Endothelial cell of umbilical vein (primary cell): ENCODE measurements around the gene EXOC1. TPM values are rescaled to one million over a fixed set of nuclear protein-coding genes. Genes with fewer than 3 reads are reported as not detected.

ENCODE experiments used
- BruUV-seq: library from RNA; stranded (reverse); fragments of 400-500 nt; replicated peaks from 2 replicates; lab custom pipeline; 2021; lab: Mats Ljungman, UMichigan
- CTCF ChIA-PET: fragments of 300-600, 350-600 bp; sonication (Branson Sonifier 250); formaldehyde crosslinking; loops from one replicate; lab custom pipeline; 2021; ENCODE audit warnings: antibody characterized with exemption, inconsistent platforms; lab: Charles Lee
- POLR2A ChIA-PET: fragments of 300-600, 350-600 bp; sonication (Branson Sonifier 250); formaldehyde crosslinking; loops from one replicate; lab custom pipeline; 2021; ENCODE audit warnings: antibody characterized with exemption, inconsistent platforms; lab: Charles Lee
- DNase-seq: peaks from one replicate; pipeline ENCODE4 v3.0.0-alpha.2; 2011; ENCODE audit warnings: low read depth, low spot score
- FAIRE-seq: peaks from 2 replicates; lab custom pipeline; 2011; peaks lifted over from hg19 to GRCh38; lab: Jason Lieb, UNC
- H2AFZ ChIP-seq: 2 replicates; pipeline ENCODE4 v1.6.0; 2012; ENCODE audit warnings: low read depth, low read length, control low read depth, inconsistent platforms
- H3K27ac ChIP-seq: 2 replicates; pipeline ENCODE4 v1.5.1; 2011; ENCODE audit warnings: low read depth, mild to moderate bottlenecking, control low read depth, low read length, moderate library complexity; ENCODE audit not compliant: insufficient read depth
- H3K27me3 ChIP-seq, 2 experiments: 2 replicates each; pipeline versions ENCODE4 v1.6.0 to v1.6.1; 2011; ENCODE audit warnings: low read length in 2 of 2, mixed read lengths in 1 of 2; ENCODE audit not compliant: control insufficient read depth in 2 of 2, insufficient read depth in 2 of 2
- H3K36me3 ChIP-seq, 2 experiments: 2 replicates in 1 of 2; 3 replicates in 1 of 2; pipeline ENCODE4 v1.5.1; 2011; ENCODE audit warnings: low read length in 2 of 2, mild to moderate bottlenecking in 1 of 2, moderate library complexity in 1 of 2; ENCODE audit not compliant: control insufficient read depth in 2 of 2, insufficient read depth in 2 of 2; ENCODE audit errors: extremely low read depth in 1 of 2
- H3K4me1 ChIP-seq: 3 replicates; pipeline ENCODE4 v1.5.1; 2011; ENCODE audit warnings: mild to moderate bottlenecking, low read length; ENCODE audit not compliant: control insufficient read depth, insufficient read depth; ENCODE audit errors: extremely low read depth
- H3K4me2 ChIP-seq: 2 replicates; pipeline ENCODE4 v1.6.1; 2011; ENCODE audit warnings: low read length, control low read depth, mixed read lengths; ENCODE audit not compliant: insufficient read depth
- H3K4me3 ChIP-seq, 3 experiments: fragments of 200-600 bp in 1 of 3; sonication (generic), shearing (Covaris generic) in 1 of 3; replicated peaks in 1 of 3; 2 replicates each; pipeline ENCODE4 v1.5.1; 2011 to 2016; ENCODE audit warnings: control low read depth in 3 of 3, low read length in 3 of 3, mild to moderate bottlenecking in 2 of 3, inconsistent platforms in 1 of 3, low read depth in 1 of 3, moderate library complexity in 1 of 3; ENCODE audit not compliant: insufficient read depth in 1 of 3
- H3K79me2 ChIP-seq: 2 replicates; pipeline ENCODE4 v1.6.0; 2012; ENCODE audit warnings: low read length, inconsistent platforms; ENCODE audit not compliant: control insufficient read depth, insufficient read depth
- H3K9ac ChIP-seq: replicated peaks from 2 replicates; pipeline ENCODE3; 2011; ENCODE audit warnings: low read length, control low read depth; ENCODE audit not compliant: insufficient read depth; ENCODE audit errors: extremely low read depth
- H3K9me1 ChIP-seq: replicated peaks from 3 replicates; pipeline ENCODE4 v1.6.0; 2011; ENCODE audit warnings: mild to moderate bottlenecking, low read length; ENCODE audit not compliant: control insufficient read depth, insufficient read depth; ENCODE audit errors: extremely low read depth
- H3K9me3 ChIP-seq: replicated peaks from 2 replicates; pipeline ENCODE4 v1.5.1; 2012; ENCODE audit warnings: low read length, inconsistent platforms; ENCODE audit not compliant: control insufficient read depth, insufficient read depth
- H4K20me1 ChIP-seq: replicated peaks from 2 replicates; pipeline ENCODE3; 2011; ENCODE audit warnings: mild to moderate bottlenecking, low read length; ENCODE audit not compliant: control insufficient read depth, insufficient read depth; ENCODE audit errors: extremely low read depth
- EZH2 ChIP-seq: IDR thresholded peaks from 2 replicates; pipeline ENCODE4 v1.6.1; 2012; ENCODE audit warnings: borderline replicate concordance, low read depth, mild to moderate bottlenecking, moderate library complexity, low read length, inconsistent platforms; ENCODE audit not compliant: severe bottlenecking
- FOS ChIP-seq: IDR thresholded peaks from 2 replicates; pipeline ENCODE4 v1.6.1; 2011; ENCODE audit warnings: mild to moderate bottlenecking, low read length, moderate library complexity, borderline replicate concordance; ENCODE audit not compliant: insufficient read depth
- GATA2 ChIP-seq: IDR thresholded peaks from 2 replicates; pipeline ENCODE4 v1.7.0; 2011; ENCODE audit warnings: low read depth, mild to moderate bottlenecking, moderate library complexity, mixed read lengths, low read length; ENCODE audit not compliant: insufficient read length, insufficient read depth
- JUN ChIP-seq: IDR thresholded peaks from 2 replicates; pipeline ENCODE4 v1.6.1; 2011; ENCODE audit warnings: borderline replicate concordance, low read depth; ENCODE audit not compliant: insufficient read length, insufficient read depth
- MYC ChIP-seq: IDR thresholded peaks from one replicate; pipeline ENCODE4 v1.6.1; 2011; ENCODE audit warnings: mild to moderate bottlenecking, low read depth, low read length
- POLR2A ChIP-seq: IDR thresholded peaks from 2 replicates; pipeline ENCODE4 v1.6.1; 2012; ENCODE audit warnings: low read depth, mild to moderate bottlenecking, control low read depth, low read length
- POLR2AphosphoS5 ChIP-seq: IDR thresholded peaks from 2 replicates; pipeline ENCODE4 v1.6.1; 2012; ENCODE audit warnings: low read depth, mild to moderate bottlenecking, control low read depth, low read length, moderate library complexity; ENCODE audit not compliant: insufficient read depth
- dilution Hi-C: fragments of 300-500 bp; cut with MboI; formaldehyde crosslinking; loops from one replicate; pipeline ENCODE4 v1.15.0; 2019; ENCODE audit warnings: low sequenced_read_pairs; ENCODE audit not compliant: extremely low pct_ligation_motif_present
- intact Hi-C: fragments of 100-400 bp; cut with micrococcal nuclease; formaldehyde crosslinking; loops from one replicate; pipeline ENCODE4 v1.10.0; 2022
- polyA plus RNA-seq, 4 experiments: library from polyadenylated mRNA; depleted of rRNA in 3 of 4; stranded (reverse) in 3 of 4; unstranded in 1 of 4; fragments of >200 nt; gene quantifications; 2 replicates each; pipeline versions ENCODE4 v1.2.1 to v1.2.3, GENCODE V29; 2011 to 2012; ENCODE audit warnings: missing spikeins in 1 of 4
- total RNA-seq: library from RNA; stranded (reverse); gene quantifications from 2 replicates; pipeline ENCODE4 v1.2.3, GENCODE V29; 2021
- TF ChIP-seq, protein P1 (sequence below), 2 donors: IDR thresholded peaks; 1 replicate in 1 of 2; 2 replicates in 1 of 2; pipeline ENCODE4 v1.5.1; 2011; ENCODE audit warnings: low read length in 2 of 2, mild to moderate bottlenecking in 2 of 2, moderate library complexity in 2 of 2, control low read depth in 1 of 2, inconsistent platforms in 1 of 2, low read depth in 1 of 2; ENCODE audit not compliant: insufficient read depth in 1 of 2; ENCODE audit errors: extremely low read depth in 1 of 2
- TF ChIP-seq, protein P2 (sequence below): IDR thresholded peaks from 2 replicates; pipeline ENCODE4 v1.6.1; 2011; ENCODE audit not compliant: insufficient read depth, insufficient read length

Gene EXOC1
- total and polyA plus RNA-seq, 2 donors (not counting 3 experiments of a cell fraction or from before 2014, with no cell fraction given): 11.6 to 33.3 TPM

DNA sequence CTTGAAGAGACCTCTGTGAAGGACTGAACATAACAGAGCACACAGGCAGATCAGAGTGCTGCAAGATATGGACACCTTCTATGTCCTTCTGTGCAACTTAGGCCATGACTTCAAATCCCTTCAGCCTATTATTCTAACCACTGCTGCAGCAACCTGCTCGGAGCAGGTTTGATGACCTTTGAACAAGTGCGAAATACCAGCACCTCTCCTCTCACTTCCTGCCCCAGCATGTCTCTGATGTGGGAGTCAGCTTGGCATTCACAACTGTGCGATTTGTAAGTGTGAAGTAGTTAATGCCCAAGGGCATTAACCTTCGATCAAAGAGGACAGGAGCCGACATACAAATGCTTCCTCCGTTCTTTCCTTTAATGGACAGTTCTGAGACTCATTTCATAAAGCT is 1.6 kb upstream of the EXOC1 start:
- dilution Hi-C loops: no loop called here
- Histone ChIP-seq H3K4me1 (peaks cover 8% of the 10 kb centered on the region), H3K27me3 (peaks cover 16 to 22% of the 10 kb centered on the region in 2 experiments), H3K9ac (no peak overlapping the region), H3K9me3 (no peaks in the 10 kb centered on the region), H3K27ac (no peak overlapping the region), H4K20me1 (no peaks in the 10 kb centered on the region), H3K79me2 (peaks cover 16% of the 10 kb centered on the region), H3K9me1 (no peaks in the 10 kb centered on the region), H3K4me3 (no peak overlapping the region), H3K36me3 (no peaks in the 10 kb centered on the region), H3K4me2 (no peak overlapping the region), H2AFZ (no peak overlapping the region)
- POLR2A ChIA-PET: no interaction called here
- intact Hi-C loops: loop anchor here (2.0 kb wide), 3 partner anchors 95 to 305 kb away; partner anchors contain the start of genes CEP135 and CLOCK
- no TSS peak for BruUV-seq
- FAIRE-seq: no peak
- DNase-seq: no peak
- CTCF ChIA-PET: no interaction called here
- TF ChIP-seq MYC (no peak), FOS (no peak), JUN (no peak), POLR2A (no peak), POLR2AphosphoS5 (no peak), EZH2 (no peak), GATA2 (no peak)
- TF ChIP-seq, protein P1, sequence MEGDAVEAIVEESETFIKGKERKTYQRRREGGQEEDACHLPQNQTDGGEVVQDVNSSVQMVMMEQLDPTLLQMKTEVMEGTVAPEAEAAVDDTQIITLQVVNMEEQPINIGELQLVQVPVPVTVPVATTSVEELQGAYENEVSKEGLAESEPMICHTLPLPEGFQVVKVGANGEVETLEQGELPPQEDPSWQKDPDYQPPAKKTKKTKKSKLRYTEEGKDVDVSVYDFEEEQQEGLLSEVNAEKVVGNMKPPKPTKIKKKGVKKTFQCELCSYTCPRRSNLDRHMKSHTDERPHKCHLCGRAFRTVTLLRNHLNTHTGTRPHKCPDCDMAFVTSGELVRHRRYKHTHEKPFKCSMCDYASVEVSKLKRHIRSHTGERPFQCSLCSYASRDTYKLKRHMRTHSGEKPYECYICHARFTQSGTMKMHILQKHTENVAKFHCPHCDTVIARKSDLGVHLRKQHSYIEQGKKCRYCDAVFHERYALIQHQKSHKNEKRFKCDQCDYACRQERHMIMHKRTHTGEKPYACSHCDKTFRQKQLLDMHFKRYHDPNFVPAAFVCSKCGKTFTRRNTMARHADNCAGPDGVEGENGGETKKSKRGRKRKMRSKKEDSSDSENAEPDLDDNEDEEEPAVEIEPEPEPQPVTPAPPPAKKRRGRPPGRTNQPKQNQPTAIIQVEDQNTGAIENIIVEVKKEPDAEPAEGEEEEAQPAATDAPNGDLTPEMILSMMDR (IDR thresholded peaks at IDR 0.05; ENCODE audit: extremely low read depth in 1 of 2, insufficient read depth in 1 of 2, low read depth in 1 of 2, low read length in 2 of 2): no peak
- TF ChIP-seq, protein P2, sequence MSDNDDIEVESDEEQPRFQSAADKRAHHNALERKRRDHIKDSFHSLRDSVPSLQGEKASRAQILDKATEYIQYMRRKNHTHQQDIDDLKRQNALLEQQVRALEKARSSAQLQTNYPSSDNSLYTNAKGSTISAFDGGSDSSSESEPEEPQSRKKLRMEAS: no peak
